Stimulated activated CD4-positive, alpha-beta T cell treated with anti-CD3 and anti-CD28 coated beads, Interleukin-2, amount 100 ng/mL, for 4 hours (primary cell): Measurements from ENCODE around the gene TNFRSF1A.
A peak's percentile ranks its signal among the peaks of the same experiment; 100 is the strongest.

Experiments used
- DNase-seq: peaks from one replicate; pipeline ENCODE4 v3.0.0-alpha.2; 2020; ENCODE audit warnings: low read depth

Gene TNFRSF1A

DNA sequence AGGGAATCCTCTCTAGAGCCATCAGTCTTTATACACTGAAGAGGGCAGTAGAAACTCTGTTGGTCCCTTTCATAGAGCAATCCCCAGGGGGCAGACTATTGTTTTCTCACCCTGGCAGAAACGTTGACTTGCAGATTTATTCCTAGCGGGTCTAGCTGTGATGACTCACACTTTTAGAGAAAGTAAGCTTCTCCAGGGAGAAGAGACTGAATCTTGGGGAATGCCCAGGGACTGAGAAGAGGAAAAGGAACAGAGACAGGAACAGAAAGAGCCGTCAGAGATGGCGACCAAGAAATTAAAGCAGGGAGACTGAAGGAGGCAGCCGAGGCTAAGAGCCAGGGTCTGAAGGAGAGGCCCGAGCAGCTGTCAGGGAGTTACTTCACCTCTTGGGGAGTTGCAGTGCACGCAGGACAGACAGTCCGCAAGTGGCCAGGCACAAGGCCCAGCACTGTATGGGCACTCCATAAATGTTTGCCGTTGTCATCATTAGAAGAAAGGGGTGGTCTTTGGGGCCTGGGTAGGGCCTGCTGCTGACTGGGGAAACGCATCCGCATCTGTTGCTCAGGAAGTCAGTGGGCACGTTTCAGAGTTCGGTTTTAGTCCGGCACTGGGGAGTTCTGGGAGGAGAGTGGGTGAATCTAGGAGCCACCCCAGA, 18.4 kb downstream of the TNFRSF1A start:
- DNase-seq, result peak; percentile 36

DNA sequence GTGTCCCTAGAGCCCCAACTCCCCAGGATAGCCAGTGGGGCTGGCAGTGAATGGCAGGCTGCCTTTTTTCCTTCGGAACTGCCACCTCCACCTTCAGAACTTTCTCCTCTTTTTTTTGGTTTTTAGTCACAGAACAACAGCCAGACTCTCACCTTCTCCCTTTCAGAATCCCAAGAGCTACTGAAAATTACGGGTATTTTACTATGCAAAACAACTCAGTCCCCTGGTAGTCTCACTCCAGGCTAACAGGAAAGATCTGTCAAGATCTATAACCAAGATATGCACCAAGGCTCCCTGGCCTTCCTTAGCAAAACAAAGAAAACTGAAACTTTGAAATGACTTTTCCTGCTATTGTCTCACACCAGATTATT, 18.9 kb downstream of the TNFRSF1A start:
- DNase-seq, result no peak

DNA sequence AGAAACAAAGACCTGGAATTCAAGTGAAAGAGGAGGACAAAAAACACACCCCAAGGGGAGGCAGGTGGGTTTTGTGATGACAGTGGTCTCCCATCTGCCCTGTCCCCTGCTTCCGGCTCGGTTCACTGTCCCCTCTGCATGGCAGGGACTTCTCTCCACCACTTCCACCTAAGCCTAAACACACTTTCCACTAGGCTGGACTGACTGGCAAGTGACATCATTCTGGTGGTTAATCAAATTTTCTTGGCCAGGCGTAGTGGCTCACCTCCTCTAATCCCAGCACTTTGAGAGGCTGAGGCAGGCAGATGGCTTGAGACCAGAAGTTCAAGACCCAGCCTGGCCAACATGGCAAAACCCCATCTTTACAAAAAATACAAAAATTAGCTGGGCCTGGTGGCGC, 19.5 kb downstream of the TNFRSF1A start:
- no peak for DNase-seq

DNA sequence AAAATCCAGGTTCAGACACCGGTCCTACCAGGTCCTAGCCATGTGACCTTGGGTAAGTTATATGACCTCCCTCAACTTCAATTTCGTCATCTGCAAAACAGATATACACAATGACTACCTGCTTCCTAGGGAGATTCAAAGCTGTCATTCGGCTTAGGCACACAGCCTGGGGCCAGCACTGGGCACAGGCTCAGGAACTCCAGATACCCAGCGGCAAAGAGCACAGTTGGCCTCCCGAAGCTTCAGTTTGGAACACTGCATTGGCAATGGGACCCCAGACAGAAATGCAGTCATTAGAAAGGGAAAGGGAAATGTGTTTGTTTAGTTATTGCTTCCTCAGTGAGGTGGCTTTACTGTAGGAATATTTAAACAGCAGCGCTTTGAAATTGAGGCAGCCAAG, 20.0 kb downstream of the TNFRSF1A start:
- DNase-seq, result no peak

DNA sequence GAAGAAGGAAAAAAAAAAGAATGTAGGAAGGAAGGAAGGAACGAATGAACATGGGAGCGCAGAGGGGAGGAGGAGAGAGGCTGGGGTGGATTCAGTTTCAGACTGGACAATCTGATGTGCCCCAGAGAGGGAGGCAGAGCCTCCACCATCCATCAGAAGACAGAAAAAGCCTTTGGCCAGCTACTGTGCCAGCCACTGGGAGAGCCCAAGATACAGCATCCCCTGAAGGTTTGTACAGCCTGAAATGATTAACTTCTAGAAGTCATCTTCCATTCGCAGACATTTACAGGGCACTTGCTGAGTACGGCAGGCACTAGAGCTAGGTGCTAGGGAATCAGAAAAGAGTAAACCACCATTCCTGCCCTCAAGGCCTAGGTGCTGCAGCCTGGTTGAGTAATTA, 22.4 kb downstream of the TNFRSF1A start:
- no peak for DNase-seq

DNA sequence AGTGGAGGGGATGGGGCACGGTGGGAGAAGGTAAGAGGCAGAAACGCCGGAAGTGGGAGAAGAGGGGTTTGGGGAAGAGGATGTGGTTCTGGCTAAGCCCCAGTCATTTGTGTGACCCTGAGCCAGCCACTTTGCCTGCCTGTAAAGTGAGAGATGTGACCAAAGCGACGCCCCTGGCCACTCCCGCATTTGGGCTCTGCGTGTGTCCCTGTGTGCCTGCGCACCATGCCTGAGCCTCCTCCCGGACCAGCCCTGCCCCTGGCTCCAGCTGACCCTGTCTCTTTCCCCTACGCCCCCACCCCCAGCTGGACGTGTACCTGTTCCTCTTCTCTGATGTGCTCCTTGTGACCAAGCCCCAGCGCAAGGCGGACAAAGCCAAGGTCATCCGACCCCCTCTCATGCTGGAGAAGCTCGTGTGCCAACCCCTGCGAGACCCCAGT, 23.4 kb downstream of the TNFRSF1A start:
- no peak for DNase-seq

DNA sequence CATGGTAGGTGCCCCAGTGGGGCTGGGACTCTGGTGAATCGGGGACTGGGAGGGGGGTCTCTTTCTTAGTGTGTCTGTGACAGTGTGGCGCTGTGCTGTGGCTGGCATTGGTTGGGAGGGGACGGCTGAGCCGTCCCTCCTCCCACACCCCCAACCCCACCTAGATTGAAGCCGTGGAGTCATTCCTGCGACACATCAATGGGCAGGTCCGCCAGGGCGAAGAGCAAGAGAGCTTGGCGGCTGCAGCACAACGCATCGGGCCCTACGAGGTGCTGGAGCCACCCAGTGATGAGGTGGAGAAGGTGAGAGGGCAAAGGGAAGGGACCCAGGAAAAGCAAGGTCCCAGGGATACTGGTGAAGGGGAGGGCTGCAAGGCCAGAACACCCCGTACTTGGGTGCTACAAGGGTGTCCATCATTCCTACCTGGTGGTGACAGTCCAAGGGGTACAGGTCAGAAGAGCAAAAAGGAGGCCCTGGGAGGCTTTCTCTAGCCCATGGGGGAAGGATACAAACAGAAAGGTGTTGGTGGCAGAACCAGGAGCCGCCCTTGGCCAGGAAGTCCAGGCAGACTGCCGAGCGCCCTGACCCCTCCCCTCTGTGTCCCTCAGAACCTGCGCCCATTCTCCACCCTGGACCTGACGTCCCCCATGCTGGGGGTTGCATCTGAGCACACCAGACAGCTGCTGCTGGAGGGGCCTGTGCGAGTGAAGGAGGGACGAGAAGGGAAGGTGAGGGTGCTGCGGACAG, 24.0 kb downstream of the TNFRSF1A start:
- DNase-seq, result no peak

DNA sequence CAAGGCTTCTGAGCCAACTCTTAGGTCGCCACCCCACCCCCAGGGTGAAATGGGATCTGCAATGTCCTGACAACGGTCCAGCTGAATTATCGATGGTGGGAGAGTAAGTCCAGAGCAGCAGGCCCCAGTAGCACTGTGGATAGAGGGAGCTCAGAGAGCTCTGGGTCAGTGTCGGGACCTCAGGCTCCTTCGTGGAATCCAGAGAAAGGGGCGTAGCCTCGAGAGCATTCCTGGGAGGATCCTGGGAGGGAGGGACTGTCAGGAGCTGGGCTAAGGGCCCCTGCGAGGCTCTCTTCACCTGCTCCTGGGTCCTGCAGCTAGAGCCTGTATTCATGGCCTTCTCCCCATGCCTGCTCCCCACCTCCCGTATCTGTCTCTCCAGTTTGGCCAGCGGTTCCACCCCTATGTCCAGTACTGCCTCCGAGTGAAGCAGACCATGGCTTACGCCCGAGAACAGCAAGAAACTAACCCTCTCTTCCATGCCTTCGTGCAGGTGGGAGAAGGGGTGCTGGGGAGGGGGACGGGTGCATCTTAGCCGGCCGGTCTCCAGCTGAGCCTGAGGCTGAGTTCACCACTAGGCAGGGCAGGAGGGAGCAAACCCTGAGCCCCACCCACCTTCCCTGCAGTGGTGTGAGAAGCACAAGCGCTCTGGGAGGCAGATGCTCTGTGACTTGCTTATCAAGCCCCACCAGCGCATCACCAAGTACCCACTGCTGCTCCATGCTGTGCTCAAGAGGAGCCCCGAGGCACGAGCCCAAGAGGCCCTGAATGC, 24.8 kb downstream of the TNFRSF1A start:
- DNase-seq, result no peak

DNA sequence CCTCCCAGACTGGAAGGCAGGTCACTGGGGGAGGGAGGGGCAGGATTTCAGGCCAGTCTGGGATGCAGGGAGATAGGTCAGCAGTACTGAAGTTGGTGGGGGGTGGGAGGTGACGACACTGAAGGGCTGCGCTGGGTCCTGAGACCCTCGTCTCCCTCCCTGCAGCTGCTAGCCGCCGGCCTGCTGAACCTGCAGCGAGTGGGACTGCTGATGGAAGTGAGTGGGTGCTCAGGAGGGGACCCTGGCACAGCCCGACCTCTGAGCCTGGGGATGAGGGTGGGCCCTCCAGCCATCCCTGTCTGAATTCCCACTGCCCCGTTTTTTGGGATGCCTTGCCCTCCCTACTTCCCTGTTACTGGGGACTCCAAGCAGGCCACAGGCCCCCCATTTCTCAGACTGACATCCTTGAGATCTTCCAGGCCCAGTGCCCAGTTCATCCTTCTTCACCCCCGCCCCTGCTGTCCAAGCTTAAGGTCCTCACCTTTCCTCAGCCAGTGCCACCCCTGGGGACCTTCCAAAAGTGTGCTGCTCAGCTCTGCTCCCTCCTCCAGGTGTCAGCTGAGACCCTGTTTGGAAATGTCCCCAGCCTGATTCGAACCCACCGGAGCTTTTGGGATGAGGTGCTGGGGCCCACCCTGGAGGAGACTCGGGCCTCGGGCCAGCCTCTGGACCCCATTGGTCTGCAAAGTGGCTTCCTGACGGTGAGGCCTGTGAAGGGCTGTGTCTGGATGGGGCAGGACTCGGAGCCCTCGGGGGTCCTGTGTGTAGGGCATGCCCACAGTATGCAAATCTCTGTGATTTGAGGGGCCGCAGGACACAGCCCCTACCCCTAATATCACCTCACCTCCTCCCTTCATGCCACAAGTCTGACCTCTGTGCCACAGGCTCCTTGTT, 25.9 kb downstream of the TNFRSF1A start:
- DNase-seq, result no peak

DNA sequence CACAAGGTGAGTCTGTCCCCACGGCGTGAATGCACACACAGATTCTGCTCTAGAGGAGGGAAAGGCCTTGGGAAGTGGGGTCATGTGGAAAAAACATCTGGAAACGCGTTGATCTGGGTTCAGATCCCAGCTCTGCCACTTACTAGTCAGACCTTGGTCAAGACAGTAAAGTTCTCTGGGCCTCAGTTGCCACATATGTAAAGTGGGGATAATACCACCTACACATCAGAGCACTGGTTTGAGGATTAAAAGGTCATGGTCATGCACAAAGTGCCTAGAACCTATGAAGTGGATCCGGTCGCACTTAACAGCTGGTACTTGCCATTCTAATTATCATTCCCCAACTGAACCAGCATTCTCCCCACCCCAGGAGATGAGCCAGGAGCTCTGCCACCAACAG, 26.7 kb downstream of the TNFRSF1A start:
- DNase-seq, result no peak

DNA sequence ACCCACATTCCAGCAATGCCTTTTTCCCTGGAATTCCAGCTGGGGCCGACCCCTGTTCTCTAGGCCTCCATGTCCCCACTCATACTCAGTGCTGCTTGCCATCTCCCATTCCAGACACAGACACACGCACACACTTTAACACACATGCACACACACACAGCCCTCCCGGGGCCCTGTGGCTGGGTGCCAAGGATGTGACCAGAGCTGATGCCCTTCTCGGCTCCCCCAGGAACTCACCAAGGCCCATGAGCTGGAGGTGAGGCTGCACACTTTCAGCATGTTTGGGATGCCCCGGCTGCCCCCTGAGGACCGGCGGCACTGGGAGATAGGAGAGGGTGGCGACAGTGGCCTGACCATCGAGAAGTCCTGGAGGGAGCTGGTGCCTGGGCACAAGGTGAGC, 27.1 kb downstream of the TNFRSF1A start:
- DNase-seq, result no peak

DNA sequence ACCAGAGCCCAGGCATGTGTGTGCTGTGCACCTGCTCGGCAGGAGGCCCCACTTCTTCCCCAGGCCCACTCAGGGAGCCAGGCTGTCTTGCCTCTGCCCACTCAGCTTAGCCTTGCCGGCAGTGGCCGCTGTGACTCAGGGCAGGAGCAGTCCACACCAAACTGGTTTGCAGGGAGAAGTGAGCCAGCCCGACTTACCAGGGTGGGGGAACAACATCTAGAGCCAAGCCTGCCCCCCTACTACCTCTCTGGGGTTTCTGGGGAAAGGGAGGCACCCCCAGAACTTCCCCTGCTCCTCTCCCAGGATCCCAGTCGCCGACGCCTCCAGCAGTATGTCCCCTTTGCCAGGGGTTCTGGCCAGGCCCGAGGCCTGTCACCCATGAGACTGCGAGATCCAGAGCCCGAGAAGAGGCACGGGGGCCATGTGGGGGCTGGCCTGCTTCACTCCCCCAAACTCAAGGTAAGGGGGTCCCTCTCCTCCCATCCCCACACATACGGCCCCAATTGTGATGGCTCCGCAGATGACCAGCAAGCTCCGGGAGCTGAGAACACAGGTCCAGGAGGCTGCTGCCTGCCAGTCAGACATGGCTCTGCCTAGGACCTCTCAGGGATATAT, 28.4 kb downstream of the TNFRSF1A start:
- no peak for DNase-seq

DNA sequence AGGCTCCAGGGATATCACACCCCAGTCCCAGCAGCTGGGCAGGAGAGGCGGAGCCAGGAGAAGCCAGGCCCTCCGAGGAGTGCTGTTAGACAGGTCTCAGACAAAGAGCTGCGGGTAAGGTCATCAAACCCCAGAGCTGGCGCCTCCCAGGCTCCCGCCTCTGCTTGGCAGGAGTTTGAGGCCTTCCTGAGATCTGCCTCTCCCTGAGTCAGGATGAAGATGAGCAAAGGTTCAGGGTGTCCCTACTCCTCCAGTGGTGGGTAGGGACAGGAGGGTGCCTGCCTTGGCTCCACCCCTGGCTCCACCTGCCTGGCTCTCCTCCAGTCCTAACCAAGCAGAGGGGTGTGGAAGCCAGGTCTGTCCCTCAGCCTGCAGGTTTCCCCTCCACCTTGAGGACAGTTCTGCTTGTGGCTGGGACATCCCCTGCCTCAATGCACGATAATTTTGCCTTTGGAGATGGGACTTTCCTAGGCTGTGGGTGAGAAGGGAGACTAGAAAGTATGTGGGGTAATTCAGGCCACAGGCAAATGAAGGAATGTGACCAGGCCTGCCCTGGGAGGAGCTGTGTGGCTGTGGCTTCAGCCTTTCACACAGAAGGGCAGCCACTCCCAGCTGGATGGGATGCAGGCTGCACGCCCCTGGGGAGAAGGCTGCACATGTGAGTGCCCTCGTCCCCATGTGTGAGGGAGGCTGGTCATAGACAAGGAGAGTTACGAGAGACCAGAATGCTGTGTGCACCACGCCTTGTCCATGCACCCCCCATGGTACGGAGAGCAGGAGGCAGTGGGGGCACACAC, 29.1 kb downstream of the TNFRSF1A start:
- DNase-seq, result no peak

DNA sequence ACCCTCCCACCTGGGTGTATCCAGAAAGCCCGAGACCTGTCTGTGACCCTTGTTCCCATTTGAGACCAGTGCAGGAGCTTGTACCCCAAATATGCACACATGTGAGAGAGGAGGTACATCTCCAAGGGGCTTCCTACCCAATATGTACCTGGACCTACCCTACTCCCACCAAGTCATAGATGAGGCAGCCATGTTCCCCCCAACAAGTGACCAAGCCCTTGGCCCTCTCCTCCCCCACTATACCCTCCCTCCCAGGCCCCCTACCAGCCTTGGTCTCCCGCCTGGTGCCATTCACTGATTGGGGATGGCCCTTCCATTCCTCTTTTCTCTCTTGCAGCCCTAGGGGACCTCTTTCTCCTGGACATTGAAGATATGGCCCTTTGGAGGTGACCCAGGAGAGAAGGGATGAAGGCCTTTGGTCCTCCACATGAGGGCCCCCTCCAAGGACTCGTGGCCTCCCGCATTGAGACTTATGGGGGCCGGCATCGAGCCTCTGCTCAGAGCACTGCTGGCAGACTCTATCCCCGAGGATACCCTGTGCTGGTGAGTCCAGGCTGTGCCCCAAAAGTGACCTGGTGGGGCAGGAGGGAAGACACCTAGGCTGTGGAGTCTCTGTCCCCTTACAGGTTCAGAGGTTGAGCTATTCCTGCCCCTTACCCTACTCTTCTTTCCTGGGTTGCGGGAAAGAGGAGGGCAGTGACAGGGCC, 29.9 kb downstream of the TNFRSF1A start:
- no peak for DNase-seq

DNA sequence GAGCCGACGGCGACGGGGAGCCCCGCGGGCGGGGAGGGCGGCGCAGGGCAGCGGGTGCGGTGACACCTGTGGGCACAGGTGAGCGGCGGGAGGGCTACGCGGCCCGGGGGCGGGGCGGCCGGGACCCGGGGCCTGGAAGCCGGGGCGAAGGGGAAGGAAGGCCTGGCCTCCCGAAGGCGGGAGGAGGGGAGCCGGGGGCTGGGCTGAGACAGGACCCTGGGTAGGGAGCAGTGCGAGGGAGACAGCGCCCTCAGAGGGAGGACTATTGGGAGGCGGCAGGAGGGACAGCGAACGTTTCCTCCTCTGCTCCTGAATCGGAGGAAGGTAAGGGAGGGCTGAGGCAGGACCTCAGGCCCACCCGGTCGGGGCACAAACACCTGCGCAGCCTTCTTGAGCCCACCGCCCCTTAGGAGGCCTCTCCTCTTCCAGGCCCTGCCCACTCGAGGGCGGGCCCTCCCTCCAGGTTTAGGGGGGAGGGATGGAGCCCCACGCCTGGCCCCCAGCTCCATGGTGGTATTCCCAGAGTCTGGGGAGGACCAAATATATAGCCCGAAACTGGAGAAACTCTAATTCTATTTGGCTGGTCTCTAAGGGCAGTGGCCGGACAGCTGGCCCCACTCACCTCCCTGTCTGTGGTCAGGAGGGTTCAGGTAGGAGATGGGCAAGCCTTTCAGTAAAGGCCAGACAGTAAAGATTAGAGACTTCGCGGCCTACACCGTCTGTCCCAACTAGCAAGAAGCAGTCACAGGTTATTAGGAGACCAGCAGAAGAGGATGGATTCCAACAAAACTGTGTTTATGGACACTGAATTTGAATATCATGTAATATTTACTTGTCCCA, 30.9 kb downstream of the TNFRSF1A start:
- DNase-seq, result no peak

DNA sequence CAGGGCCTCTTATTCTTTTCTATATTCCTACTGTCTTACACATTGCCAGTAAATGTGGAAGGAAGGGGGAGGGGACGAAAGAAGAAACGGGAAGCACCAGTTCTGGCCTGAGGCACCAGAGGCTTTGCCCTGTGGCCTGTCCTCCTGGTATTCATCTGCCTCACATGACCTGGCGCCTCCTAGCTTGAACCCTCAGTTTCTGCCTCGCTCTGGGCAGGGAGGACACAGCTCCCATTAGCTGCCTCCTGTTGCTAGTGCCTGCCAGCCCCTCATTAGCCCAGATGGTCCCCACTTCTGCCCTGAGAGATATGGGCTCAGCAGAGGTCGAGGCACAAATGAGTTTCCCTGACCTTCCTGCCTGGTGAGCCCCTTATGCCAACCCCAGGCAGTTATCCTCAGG, 34.3 kb downstream of the TNFRSF1A start:
- DNase-seq, result no peak

DNA sequence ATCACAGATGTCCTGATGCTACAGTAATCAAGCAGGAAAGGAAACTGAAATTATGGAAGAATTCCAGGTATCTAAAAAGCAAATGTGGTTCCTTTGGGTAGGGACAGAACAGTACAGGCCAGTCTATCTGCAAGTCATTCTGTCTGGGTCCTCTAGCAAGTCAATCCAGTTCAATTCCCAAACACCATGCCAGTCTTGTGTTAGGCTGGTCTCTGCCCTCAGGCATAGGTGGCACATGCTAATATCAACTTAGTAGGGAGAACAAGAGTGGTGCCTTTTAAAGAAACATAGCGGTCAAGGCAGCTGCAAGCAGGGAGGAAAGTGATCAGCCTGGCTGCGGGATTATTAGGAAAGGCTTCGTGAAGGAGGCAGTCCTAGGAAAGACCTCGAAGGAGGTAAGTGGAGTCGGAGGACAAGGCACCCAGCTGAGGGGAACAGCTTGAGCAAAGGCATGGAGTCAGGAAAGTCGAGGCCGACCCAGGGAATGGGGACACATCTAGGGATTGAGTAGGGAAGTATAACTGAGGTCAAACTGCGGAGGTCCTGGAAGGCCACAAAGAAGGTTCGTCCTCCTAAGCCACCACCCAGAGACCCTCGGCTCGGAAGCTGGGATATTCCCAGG, 35.2 kb downstream of the TNFRSF1A start:
- no peak for DNase-seq

DNA sequence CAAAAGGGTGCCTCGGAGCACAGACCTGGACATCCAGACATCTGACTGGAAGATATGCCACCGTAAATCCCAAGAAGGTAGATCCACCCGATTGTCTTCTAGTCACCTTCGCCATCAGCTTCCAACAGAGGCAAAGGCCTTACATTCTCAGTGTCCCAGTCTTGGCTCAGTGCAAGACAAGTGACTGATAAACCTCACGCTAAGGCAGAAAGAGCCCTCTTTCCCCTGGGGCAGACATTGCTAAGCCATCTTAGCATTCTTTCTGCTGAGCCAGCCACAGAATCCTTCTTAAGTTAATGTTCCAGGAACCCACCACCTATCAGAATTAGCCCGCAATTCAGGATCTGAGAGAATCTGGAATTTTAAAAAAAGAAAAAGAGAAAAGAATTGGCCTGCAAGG, 35.7 kb downstream of the TNFRSF1A start:
- no peak for DNase-seq

DNA sequence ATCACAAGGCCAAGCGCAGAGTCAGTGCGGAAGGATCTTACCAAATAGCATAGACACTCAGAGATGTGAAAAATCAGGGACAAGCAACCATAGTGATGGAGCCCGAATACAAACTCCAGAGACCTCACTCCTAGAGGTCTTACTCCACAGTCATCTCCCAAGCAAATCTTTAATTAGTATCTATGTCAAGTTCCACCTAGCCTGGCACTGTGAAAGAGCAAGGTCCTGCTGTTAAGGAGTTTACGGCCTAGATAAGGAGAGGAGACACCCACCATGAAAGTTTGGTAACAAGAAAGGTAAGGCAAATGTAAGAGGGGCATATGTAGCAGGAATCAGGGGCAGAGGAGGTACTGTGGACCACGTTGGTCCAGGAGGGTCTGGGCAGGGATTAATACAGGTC, 38.8 kb downstream of the TNFRSF1A start:
- no peak for DNase-seq
